BJ (cell line): ENCODE measurements around the gene RAP2A. TPM values are rescaled to one million over a fixed set of nuclear protein-coding genes. Genes with fewer than 3 reads are reported as not detected.

Experiments used
- CTCF ChIA-PET: fragments of 350-600 bp; formaldehyde crosslinking; extraction: SDS; loops from one replicate; lab custom pipeline; 2021; ENCODE audit warnings: antibody characterized with exemption, inconsistent platforms; lab: Yijun Ruan, JAX
- POLR2A ChIA-PET: fragments of 300-600 bp; sonication (Branson Sonifier 250); formaldehyde crosslinking; extraction: SDS; loops from one replicate; lab custom pipeline; 2021; ENCODE audit warnings: antibody characterized with exemption; lab: Charles Lee
- DNase-seq: peaks from one replicate; pipeline ENCODE4 v3.0.0-alpha.2; 2011; ENCODE audit warnings: low read depth
- H3K27me3 ChIP-seq: 2 replicates; pipeline ENCODE4 v1.6.0; 2011; ENCODE audit warnings: low read length; ENCODE audit not compliant: control insufficient read depth, insufficient read depth
- H3K36me3 ChIP-seq: 2 replicates; pipeline ENCODE4 v1.5.1; 2011; ENCODE audit warnings: low read length; ENCODE audit not compliant: control insufficient read depth, insufficient read depth
- H3K4me3 ChIP-seq: 2 replicates; pipeline ENCODE4 v1.5.1; 2011; ENCODE audit warnings: low read depth, mild to moderate bottlenecking, control low read depth, low read length
- polyA plus RNA-seq: library from polyadenylated mRNA; depleted of rRNA; stranded (reverse); fragments of >200 nt; gene quantifications from 2 replicates; pipeline ENCODE4 v1.2.3, GENCODE V29; 2011
- TF ChIP-seq, protein P1 (sequence below): IDR thresholded peaks from 2 replicates; pipeline ENCODE4 v1.5.1; 2011; ENCODE audit warnings: low read depth, mild to moderate bottlenecking, control low read depth, inconsistent platforms, low read length, moderate library complexity; ENCODE audit not compliant: insufficient read depth

Gene RAP2A
- polyA plus RNA-seq, 1 experiment: 8.3 TPM

GRCh38 chr13:97497400-97497799 is 63.4 kb downstream of the RAP2A start:
- no peak overlapping the region for H3K4me3 ChIP-seq
- ChIA-PET POLR2A (no interaction called here), CTCF (interaction anchor here (1.6 kb wide), 1 partner anchor 13 kb away, joined by 4 read pairs; no protein-coding TSS in a partner anchor)
- H3K27me3 ChIP-seq: no peaks in the 10 kb centered on the region
- TF ChIP-seq, protein P1, sequence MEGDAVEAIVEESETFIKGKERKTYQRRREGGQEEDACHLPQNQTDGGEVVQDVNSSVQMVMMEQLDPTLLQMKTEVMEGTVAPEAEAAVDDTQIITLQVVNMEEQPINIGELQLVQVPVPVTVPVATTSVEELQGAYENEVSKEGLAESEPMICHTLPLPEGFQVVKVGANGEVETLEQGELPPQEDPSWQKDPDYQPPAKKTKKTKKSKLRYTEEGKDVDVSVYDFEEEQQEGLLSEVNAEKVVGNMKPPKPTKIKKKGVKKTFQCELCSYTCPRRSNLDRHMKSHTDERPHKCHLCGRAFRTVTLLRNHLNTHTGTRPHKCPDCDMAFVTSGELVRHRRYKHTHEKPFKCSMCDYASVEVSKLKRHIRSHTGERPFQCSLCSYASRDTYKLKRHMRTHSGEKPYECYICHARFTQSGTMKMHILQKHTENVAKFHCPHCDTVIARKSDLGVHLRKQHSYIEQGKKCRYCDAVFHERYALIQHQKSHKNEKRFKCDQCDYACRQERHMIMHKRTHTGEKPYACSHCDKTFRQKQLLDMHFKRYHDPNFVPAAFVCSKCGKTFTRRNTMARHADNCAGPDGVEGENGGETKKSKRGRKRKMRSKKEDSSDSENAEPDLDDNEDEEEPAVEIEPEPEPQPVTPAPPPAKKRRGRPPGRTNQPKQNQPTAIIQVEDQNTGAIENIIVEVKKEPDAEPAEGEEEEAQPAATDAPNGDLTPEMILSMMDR: no peak
- H3K36me3 ChIP-seq: no peaks in the 10 kb centered on the region
- no peak for DNase-seq

- Histone ChIP-seq H3K27me3 (no peaks in the 10 kb centered on the region), H3K4me3 (no peak overlapping the region), H3K36me3 (no peaks in the 10 kb centered on the region)
- no peak for DNase-seq
- ChIA-PET POLR2A (no interaction called here), CTCF (interaction anchor here (1.6 kb wide), 1 partner anchor 14 kb away, joined by 4 read pairs; no protein-coding TSS in a partner anchor)
- TF ChIP-seq, protein P1: no peak
Measured at GRCh38 chr13:97498419-97498818, 64.5 kb downstream of the RAP2A start.

DNA sequence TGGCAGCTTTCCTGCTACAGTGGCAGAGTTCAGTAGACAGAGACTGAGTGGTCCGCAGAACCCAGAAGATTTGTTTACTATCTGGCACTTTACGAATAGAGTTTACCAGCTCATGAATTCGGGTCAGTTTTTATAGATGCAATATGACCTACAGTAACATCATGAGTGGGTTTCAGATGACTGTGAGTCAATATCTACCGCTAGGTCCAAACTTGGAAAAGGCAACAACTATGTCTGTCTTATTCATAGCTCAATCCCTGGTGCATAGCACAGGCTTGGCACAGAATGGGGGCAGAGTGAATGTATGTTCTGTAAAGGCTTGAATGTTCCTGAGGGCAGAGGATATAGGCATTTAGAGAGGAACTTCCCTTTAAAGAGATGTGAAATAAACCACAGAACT is 65.2 kb downstream of the RAP2A start:
- ChIA-PET CTCF (no interaction called here), POLR2A (no interaction called here)
- TF ChIP-seq, protein P1: no peak
- Histone ChIP-seq H3K27me3 (no peaks in the 10 kb centered on the region), H3K4me3 (no peak overlapping the region), H3K36me3 (no peaks in the 10 kb centered on the region)
- no peak for DNase-seq

GRCh38 chr13:97502181-97502580 is 68.2 kb downstream of the RAP2A start:
- H3K4me3 ChIP-seq: no peak overlapping the region
- no peak for DNase-seq
- H3K27me3 ChIP-seq: no peaks in the 10 kb centered on the region; the same call in 1 of the 2 replicates
- TF ChIP-seq, protein P1: no peak
- ChIA-PET CTCF (no interaction called here), POLR2A (no interaction called here)
- H3K36me3 ChIP-seq: no peaks in the 10 kb centered on the region

- H3K4me3 ChIP-seq: no peak overlapping the region
- TF ChIP-seq, protein P1: no peak
- no peaks in the 10 kb centered on the region; the same call in 1 of the 2 replicates for H3K27me3 ChIP-seq
- CTCF ChIA-PET: no interaction called here
- DNase-seq: no peak
- no peaks in the 10 kb centered on the region for H3K36me3 ChIP-seq
- POLR2A ChIA-PET: no interaction called here
Measured at GRCh38 chr13:97502706-97503105, 68.7 kb downstream of the RAP2A start.
